SKM-1 (cell line): ENCODE results near the gene CFAP57.

ENCODE experiments used
- DNase-seq: peaks from one replicate; lab custom pipeline; 2025; ENCODE audit not compliant: unreplicated experiment; lab: John Stamatoyannopoulos, UW

Gene CFAP57

GRCh38 chr1:43293896-43294760, 122.0 kb downstream of the CFAP57 start:
- no peak for DNase-seq

- DNase-seq = no peak
Observed at GRCh38 chr1:43294761-43295160, 122.6 kb downstream of the CFAP57 start.

- no peak for DNase-seq
Observed at GRCh38 chr1:43296207-43296606, 124.1 kb downstream of the CFAP57 start.

- DNase-seq = no peak
Observed at GRCh38 chr1:43298055-43298454, 125.9 kb downstream of the CFAP57 start.

- DNase-seq = no peak
Observed at GRCh38 chr1:43299101-43299500, 127.0 kb downstream of the CFAP57 start.

GRCh38 chr1:43300378-43301094, 128.4 kb downstream of the CFAP57 start, which contains the start of gene TIE1:
TIE1 (plus strand) TSS chr1:43300982; CDS start chr1:43301072, 90 bp downstream.
- no peak for DNase-seq

- no peak for DNase-seq
Observed at GRCh38 chr1:43302201-43302600, 130.1 kb downstream of the CFAP57 start.

GRCh38 chr1:43302721-43303470, 130.8 kb downstream of the CFAP57 start:
- DNase-seq = no peak

- DNase-seq = no peak
Observed at GRCh38 chr1:43303471-43304313, 131.6 kb downstream of the CFAP57 start.
